Fibroblast of skin of left biceps (primary cell): ENCODE results near the gene GRM3.

Experiments
- DNase-seq, 2 experiments: peaks; one replicate each; pipeline ENCODE4 v3.0.0-alpha.2; 2013; ENCODE audit warnings: low read depth in 2 of 2

The GRM3 gene

DNA sequence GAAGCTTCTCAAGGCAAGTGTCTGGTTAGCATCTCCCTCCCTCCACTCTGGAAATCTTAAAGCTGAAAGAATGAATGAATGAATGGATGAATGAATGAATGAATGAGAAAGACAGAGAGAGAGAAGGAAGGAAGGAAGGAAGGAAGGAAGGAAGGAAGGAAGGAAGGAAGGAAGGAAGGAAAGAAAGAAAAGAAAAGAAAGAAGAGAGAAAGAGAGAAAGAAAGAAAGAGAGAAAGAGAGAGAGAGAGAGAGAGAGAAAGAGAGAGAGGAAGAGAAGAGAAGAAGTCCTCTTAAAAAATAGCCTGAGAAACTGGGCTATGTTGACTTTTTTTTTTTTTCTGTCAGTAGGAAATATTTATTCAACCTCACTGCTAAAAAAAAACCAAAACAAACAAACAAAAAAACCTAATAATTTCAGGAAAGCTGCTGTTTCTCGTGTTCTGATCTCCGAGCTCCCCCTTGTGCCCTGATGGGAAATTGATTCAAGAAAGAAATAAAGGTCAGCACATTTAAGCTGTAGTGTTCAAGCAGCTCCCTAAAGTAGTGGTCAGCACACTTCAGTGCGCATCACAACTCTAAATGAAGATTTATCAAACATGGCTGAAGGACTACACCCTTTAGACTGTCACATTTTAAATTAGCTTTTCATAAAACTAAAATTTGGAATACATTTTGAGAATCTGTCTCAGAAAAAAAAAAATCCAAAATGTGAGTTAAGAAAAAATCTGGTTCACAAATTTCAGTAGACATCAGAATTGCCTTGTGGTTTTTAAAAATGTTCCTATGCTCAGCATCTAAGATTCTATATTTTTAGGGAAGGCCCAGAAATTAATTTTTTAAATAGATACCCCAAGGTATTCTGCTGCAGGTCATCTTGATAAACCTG, 261.5 kb downstream of the GRM3 start:
- no peak for DNase-seq

DNA sequence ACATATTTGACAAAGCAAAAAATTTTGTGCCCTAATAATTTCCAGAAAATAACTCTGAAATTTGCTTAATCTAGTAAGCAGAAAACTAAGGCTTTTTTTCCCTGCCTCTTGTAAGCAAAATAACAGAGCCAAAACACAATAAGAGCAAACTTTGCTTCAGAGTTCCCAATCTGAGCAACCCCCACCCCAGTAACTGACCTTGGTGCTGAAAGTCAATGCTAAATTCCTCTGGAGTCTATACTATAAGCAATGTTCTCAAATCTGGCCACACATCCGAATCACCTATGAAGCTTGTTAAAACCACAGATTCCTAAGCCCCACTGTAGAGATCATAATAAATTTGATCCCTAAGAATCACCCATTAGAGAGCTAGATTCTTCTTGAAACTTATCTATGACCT, 265.2 kb downstream of the GRM3 start:
- no peak for DNase-seq

DNA sequence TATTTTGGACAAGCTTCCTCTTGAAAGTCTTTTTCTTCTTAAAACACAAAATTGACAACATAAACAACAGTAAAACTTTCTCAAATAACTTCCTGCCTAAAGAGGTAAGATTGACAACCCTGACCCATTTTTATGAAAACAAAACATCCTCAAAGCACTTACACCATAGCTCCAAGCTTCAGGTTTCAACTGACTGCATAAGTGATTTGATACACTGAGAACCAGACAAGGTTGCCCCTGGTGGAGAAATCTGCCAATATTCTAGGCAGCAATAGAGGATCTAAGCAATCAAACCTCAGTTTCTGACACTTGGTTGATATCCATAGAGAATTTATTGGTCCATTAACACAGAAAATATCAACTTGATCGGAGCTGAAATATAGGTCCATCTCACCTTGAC, 267.9 kb downstream of the GRM3 start:
- DNase-seq = no peak

DNA sequence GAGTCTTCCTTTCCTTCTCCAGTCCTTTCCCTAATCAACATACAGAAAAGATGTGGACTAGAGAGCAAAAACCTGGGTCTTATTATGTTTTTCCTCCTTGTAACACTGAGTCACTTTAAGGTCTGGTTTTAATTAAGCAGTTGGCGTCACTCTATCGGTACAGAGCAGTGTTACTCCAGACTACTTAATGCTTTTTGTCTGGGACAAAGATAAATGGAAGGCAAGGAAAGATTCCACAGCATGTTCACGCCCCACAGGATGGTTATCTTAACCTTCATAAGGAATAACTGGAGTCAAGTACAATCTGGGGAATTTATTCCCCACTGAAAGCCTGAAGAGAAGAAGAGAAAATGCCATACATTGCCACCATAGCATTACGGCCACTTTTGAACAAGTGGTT, 270.0 kb downstream of the GRM3 start:
- peak; percentile 91 to 93 for DNase-seq
